PC-3 (cell line): ENCODE results near the gene DOC2A. TPM values are rescaled to one million over a fixed set of nuclear protein-coding genes. Genes with fewer than 3 reads are reported as not detected.

Source experiments
- ATAC-seq: fragments of 200-7000 bp; cut with Tn5 transposase; 2 replicates; pipeline ENCODE4 v1.9.1; 2020; ENCODE audit warnings: mild to moderate bottlenecking, moderate library complexity
- BruUV-seq: library from RNA; stranded (reverse); fragments of 400-500 nt; replicated peaks from 2 replicates; lab custom pipeline; 2021; lab: Mats Ljungman, UMichigan
- CTCF ChIA-PET: fragments of 300-600 bp; sonication (Branson Sonifier 250); formaldehyde crosslinking; loops from one replicate; lab custom pipeline; 2022; ENCODE audit warnings: antibody characterized with exemption; lab: Charles Lee
- POLR2A ChIA-PET: fragments of 300-600 bp; sonication (Branson Sonifier 250); formaldehyde crosslinking; loops from one replicate; lab custom pipeline; 2022; ENCODE audit warnings: antibody characterized with exemption; ENCODE audit not compliant: unreplicated experiment; lab: Charles Lee
- DNase-seq: peaks from one replicate; pipeline ENCODE4 v3.0.0-alpha.2; 2015
- H2AFZ ChIP-seq: fragments of 300-600 bp; sonication (generic); 2 replicates; pipeline ENCODE4 v1.6.0; 2016; ENCODE audit warnings: antibody characterized with exemption, low read length
- H3F3A ChIP-seq: fragments of 300-600 bp; sonication (generic); one replicate; pipeline ENCODE4 v1.6.0; 2017; ENCODE audit warnings: antibody characterized with exemption, low read length, control low read depth, mild to moderate bottlenecking; ENCODE audit not compliant: unreplicated experiment
- H3K27ac ChIP-seq: fragments of 300-600 bp; sonication (generic); 2 replicates; pipeline ENCODE4 v1.5.1; 2016; ENCODE audit warnings: mild to moderate bottlenecking, low read length
- H3K27me3 ChIP-seq: fragments of 300-600 bp; sonication (generic); 2 replicates; pipeline ENCODE4 v1.6.1; 2016; ENCODE audit warnings: low read length, mixed read lengths
- H3K36me3 ChIP-seq: fragments of 300-600 bp; sonication (generic); 2 replicates; pipeline ENCODE4 v1.6.1; 2016; ENCODE audit warnings: low read depth, mixed run types, low read length, mixed read lengths
- H3K4me1 ChIP-seq: fragments of 300-600 bp; sonication (generic); 2 replicates; pipeline ENCODE4 v1.5.1; 2016; ENCODE audit warnings: low read length; ENCODE audit not compliant: insufficient read depth
- H3K4me2 ChIP-seq: fragments of 300-600 bp; sonication (generic); 2 replicates; pipeline ENCODE4 v1.6.0; 2016; ENCODE audit warnings: low read length
- H3K4me3 ChIP-seq: fragments of 300-600 bp; sonication (generic); 2 replicates; pipeline ENCODE4 v1.5.1; 2016; ENCODE audit warnings: mild to moderate bottlenecking, low read length, mixed read lengths
- H3K79me2 ChIP-seq: fragments of 300-600 bp; sonication (generic); 2 replicates; pipeline ENCODE4 v1.6.1; 2017; ENCODE audit warnings: low read length, mixed read lengths
- H3K9ac ChIP-seq: fragments of 300-600 bp; sonication (generic); 2 replicates; pipeline ENCODE4 v1.6.0; 2016; ENCODE audit warnings: mild to moderate bottlenecking, low read length
- H3K9me2 ChIP-seq: fragments of 300-600 bp; sonication (generic); replicated peaks from 2 replicates; pipeline ENCODE4 v1.6.1; 2016; ENCODE audit warnings: mixed run types, low read length, mixed read lengths
- H3K9me3 ChIP-seq: fragments of 300-600 bp; sonication (generic); 2 replicates; pipeline ENCODE4 v1.6.1; 2016; ENCODE audit warnings: low read length, mixed read lengths
- H4K20me1 ChIP-seq: fragments of 300-600 bp; sonication (generic); 2 replicates; pipeline ENCODE4 v1.6.1; 2016; ENCODE audit warnings: low read length, mixed read lengths
- EZH2 ChIP-seq: fragments of 300-600 bp; sonication (generic); IDR thresholded peaks from one replicate; pipeline ENCODE4 v1.6.1; 2017; ENCODE audit warnings: antibody characterized with exemption, mild to moderate bottlenecking, low read length; ENCODE audit not compliant: unreplicated experiment
- EZH2phosphoT487 ChIP-seq: fragments of 300-600 bp; sonication (generic); IDR thresholded peaks from 2 replicates; pipeline ENCODE4 v1.6.1; 2018; ENCODE audit warnings: mild to moderate bottlenecking, antibody characterized with exemption, low read length, borderline replicate concordance
- intact Hi-C: fragments of 100-400 bp; cut with micrococcal nuclease; formaldehyde crosslinking; loops from 2 replicates; pipeline ENCODE4 v1.9.0; 2023
- total RNA-seq: library from RNA; depleted of rRNA; stranded (reverse); fragments of >200 nt; gene quantifications from 2 replicates; pipeline ENCODE4 v1.2.3, GENCODE V29; 2014
- TF ChIP-seq, protein P1 (sequence below): fragments of 300-600 bp; sonication (generic); conservative IDR thresholded peaks from 2 replicates; pipeline ENCODE4 v1.5.1; 2017; ENCODE audit warnings: antibody characterized with exemption, low read depth, mild to moderate bottlenecking, low read length

The DOC2A gene
- total RNA-seq, 1 experiment from 2014 or later, result 4.6 TPM

DNA sequence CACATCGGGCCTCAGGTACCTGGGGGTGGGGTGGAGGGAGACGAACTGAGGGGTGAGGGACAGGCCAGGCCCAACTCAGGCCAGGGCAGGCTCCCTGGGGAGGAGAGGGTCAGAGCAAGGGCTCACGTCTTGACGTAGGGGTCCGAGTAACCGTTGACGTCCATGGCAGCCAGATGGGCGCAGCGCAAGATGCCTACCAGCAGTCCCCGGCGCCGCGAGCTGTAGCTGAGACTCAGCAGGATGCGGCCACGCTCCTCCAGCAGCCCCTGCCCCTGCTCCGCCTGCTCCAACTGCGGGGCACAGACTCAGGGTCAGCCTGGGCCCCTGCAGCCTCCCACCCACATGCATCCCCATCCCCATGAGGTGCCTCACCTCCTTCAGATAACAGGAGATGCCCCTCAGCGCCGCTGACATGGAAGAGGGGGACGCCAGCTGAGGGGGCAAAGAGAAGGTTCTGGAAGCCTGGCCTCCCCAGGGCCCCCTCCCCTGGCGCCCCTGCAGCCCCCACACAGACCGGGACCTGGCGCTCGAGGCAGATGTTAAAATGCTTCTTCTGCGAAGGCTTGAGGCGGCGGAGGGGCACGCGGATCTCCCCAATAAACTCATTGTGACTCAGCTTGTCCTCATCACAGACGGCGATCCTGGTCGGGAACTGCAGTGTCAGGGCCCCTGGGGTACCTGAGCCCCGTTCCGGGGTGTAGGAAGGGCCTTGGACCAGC, 4.0 kb downstream of the DOC2A start:
- no peak overlapping the region for H3K9ac ChIP-seq
- BruUV-seq, result no TSS peak
- POLR2A ChIA-PET, result no interaction called here

DNA sequence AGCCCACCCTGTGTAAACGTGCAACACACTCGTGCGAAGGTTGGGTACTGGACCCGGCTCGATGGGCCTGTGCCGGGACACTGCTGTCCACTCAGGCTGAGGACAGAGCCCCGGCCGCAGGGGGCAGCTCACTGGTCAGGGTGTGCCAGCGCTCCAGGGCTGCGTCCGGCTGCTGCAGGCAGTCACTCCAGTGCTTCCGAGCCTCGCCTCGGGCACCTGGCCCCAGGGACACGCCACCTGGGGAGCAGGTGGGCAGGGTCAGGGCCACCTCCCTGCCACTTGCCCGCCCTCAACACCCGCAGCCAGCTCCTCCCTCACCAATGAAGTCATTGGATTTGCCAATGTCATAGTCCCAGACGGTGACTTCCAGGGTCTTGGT, 4.7 kb downstream of the DOC2A start:
- Histone ChIP-seq H3K4me3 (no peak overlapping the region), H3K27me3 (no peaks in the 10 kb centered on the region), H3K9me3 (no peaks in the 10 kb centered on the region), H3K79me2 (no peaks in the 10 kb centered on the region), H3F3A (no peaks in the 10 kb centered on the region), H3K4me1 (no peaks in the 10 kb centered on the region), H2AFZ (no peak overlapping the region), H3K27ac (no peak overlapping the region), H3K9me2 (no peaks in the 10 kb centered on the region), H3K36me3 (no peaks in the 10 kb centered on the region), H4K20me1 (no peaks in the 10 kb centered on the region), H3K4me2 (no peak overlapping the region), H3K9ac (no peak overlapping the region)
- CTCF ChIA-PET, result interaction anchor here (0.5 kb wide), 2 partner anchors 107 to 182 kb away, joined by 3 to 7 read pairs; partner anchors contain the start of gene SEZ6L2
- DNase-seq (no peak), ATAC-seq (no peak)
- TF ChIP-seq EZH2 (no peak), EZH2phosphoT487 (no peak)
- TF ChIP-seq, protein P1, sequence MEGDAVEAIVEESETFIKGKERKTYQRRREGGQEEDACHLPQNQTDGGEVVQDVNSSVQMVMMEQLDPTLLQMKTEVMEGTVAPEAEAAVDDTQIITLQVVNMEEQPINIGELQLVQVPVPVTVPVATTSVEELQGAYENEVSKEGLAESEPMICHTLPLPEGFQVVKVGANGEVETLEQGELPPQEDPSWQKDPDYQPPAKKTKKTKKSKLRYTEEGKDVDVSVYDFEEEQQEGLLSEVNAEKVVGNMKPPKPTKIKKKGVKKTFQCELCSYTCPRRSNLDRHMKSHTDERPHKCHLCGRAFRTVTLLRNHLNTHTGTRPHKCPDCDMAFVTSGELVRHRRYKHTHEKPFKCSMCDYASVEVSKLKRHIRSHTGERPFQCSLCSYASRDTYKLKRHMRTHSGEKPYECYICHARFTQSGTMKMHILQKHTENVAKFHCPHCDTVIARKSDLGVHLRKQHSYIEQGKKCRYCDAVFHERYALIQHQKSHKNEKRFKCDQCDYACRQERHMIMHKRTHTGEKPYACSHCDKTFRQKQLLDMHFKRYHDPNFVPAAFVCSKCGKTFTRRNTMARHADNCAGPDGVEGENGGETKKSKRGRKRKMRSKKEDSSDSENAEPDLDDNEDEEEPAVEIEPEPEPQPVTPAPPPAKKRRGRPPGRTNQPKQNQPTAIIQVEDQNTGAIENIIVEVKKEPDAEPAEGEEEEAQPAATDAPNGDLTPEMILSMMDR, result no peak
- intact Hi-C loops, result no loop called here
- no TSS peak for BruUV-seq
- POLR2A ChIA-PET, result no interaction called here

More for the DNA sequence above, 4.0 kb downstream of the DOC2A start:
- DNase-seq, result no peak
- ATAC-seq, result no peak
- intact Hi-C loops, result no loop called here
- Histone ChIP-seq H3K79me2 (no peaks in the 10 kb centered on the region), H3K27ac (no peak overlapping the region), H3K9me3 (no peaks in the 10 kb centered on the region), H3K9me2 (no peaks in the 10 kb centered on the region), H4K20me1 (no peaks in the 10 kb centered on the region), H3K36me3 (no peaks in the 10 kb centered on the region), H3K4me2 (no peak overlapping the region), H2AFZ (no peak overlapping the region), H3F3A (no peaks in the 10 kb centered on the region), H3K27me3 (no peaks in the 10 kb centered on the region), H3K4me1 (no peaks in the 10 kb centered on the region), H3K4me3 (no peak overlapping the region)
- TF ChIP-seq EZH2phosphoT487 (no peak), EZH2 (no peak)
- TF ChIP-seq, protein P1, result no peak
- CTCF ChIA-PET, result no interaction called here
